ENCODE results near the gene PLEKHM3. TPM values are rescaled to one million over a fixed set of nuclear protein-coding genes. Genes with fewer than 3 reads are reported as not detected.
A peak's percentile ranks its signal among the peaks of the same experiment; 100 is the strongest.

Gene PLEKHM3
- total and polyA plus RNA-seq, 2 of the 4 experiments (the other 2 are of a cell fraction) = 2.4 to 11.3 TPM

DNA sequence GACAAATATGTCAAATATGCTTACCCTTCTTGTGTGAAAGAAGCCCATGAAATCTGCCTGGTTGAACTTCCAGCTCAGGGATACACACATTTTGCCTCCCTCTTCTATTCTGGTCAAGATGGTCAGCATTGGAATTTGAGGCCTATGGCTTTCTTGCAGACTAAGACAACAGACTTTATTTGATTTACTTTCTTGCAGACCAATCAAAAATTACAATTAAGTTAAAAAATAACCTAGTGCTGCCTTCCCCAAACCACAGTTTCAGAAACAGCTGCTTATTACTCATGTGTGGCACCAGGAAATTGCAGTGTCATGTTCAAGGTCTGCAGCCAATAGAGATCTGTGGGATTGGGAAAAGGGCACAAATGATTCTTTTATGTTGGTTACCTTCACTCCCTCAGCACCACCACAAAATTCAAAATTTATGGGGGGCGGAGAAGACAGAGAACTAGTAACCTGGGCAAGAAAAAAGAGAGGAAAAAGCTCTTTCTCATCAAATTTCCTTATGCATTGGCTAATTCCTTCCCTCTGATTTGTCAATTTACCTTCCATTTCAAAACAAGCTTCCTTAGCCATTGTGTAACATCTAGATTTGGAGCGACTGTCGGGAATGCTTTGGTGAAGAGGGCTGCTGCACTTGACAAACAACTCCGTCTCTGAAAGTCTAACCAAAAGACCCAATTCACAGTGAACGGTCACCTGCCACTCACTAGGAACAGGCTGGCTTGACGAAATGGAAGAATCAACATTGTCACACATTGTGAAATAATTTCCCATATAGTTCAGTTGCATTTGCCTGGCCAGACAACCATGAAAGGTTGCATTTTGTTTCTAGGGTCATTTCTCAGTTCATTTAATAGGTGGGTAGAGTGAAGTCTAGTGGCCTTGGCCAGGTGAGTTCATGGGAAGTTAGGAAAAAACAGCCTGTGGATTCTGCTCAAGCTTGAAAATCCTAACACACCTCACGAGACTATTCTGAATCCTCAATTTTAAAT is 155.2 kb downstream of the PLEKHM3 start:
- POLR2A ChIA-PET (ENCODE audit: unreplicated experiment) = no interaction called here
- Histone ChIP-seq H3K9me3 (ENCODE audit: control insufficient read depth, insufficient read depth, low read length) (no peaks in the 10 kb centered on the region), H3K18ac (ENCODE audit: low read depth, low read length) (no peak overlapping the region), H2AK5ac (ENCODE audit: low read depth, low read length) (no peak overlapping the region), H3K4me1 (ENCODE audit: control insufficient read depth, insufficient read depth, low read length) (peaks cover 4% of the 10 kb centered on the region; the same call in 1 of the 2 replicates), H3K27ac (ENCODE audit: insufficient read depth, low read length) (no peak overlapping the region), H3K9ac (ENCODE audit: low read depth, low read length) (no peak overlapping the region), H2BK120ac (ENCODE audit: low read depth, low read length) (peak overlapping the region; percentile 30; the same call in 1 of the 2 replicates), H3K79me1 (ENCODE audit: low read depth in 1 of 2, low read length in 2 of 2) (no peaks in the 10 kb centered on the region), H2BK20ac (ENCODE audit: low read depth, low read length) (no peak overlapping the region), H3K23ac (ENCODE audit: low read depth, low read length) (no peak overlapping the region), H3K4ac (ENCODE audit: low read depth, low read length) (no peak overlapping the region), H3K9me1 (ENCODE audit: insufficient read depth, low read length) (peaks cover 4% of the 10 kb centered on the region; the same call in 1 of the 2 replicates), H3K4me3 (ENCODE audit: insufficient read depth, low read depth, low read length) (no peak overlapping the region), H2AFZ (replicated peaks; ENCODE audit: low read length, poor library complexity) (no peak overlapping the region), H2BK15ac (ENCODE audit: low read depth, low read length) (no peak overlapping the region), H4K20me1 (ENCODE audit: insufficient read depth, low read length) (no peaks in the 10 kb centered on the region), H3K36me3 (ENCODE audit: control insufficient read depth, insufficient read depth, low read length) (no peaks in the 10 kb centered on the region), H3K4me2 (ENCODE audit: low read depth, low read length) (no peak overlapping the region; the same call in 1 of the 2 replicates), H3K27me3 (ENCODE audit: control insufficient read depth, insufficient read depth, low read length) (no peaks in the 10 kb centered on the region), H2BK5ac (ENCODE audit: low read depth, low read length, poor library complexity, severe bottlenecking) (no peak overlapping the region), H4K91ac (ENCODE audit: insufficient read depth, low read depth, low read length) (0 out of 2 replicates have a peak overlapping the region, but pooled peaks have one; percentile 6), H3K56ac (ENCODE audit: extremely low read depth, insufficient read depth, low read length) (no peak overlapping the region), H3K14ac (replicated peaks; ENCODE audit: low read depth, low read length) (0 out of 2 replicates have a peak overlapping the region, but pooled peaks have one; percentile 21), H4K5ac (ENCODE audit: low read depth, low read length) (no peak overlapping the region), H2AK9ac (replicated peaks; ENCODE audit: low read depth, low read length, poor library complexity) (no peak overlapping the region), H4K8ac (ENCODE audit: low read depth in 2 of 2, low read length in 2 of 2) (no peak overlapping the region)
- intact Hi-C loops (cut with micrococcal nuclease) (no loop called here), dilution Hi-C loops (cut with HindIII; ENCODE audit: low sequenced_read_pairs, unreplicated experiment) (no loop called here), in situ Hi-C loops (cut with MboI; ENCODE audit: low sequenced_read_pairs) (no loop called here)
- DNase-seq (peak; percentile 83), ATAC-seq (ENCODE audit: low read depth) (peak; percentile 85)
- no TSS peak for BruUV-seq (replicated peaks)
- WGBS, 2 experiments (ENCODE audit: extremely low coverage in 2 of 2, insufficient read length in 1 of 2) = 100% methylated on average over 1 of the region's 7 CpGs; no CpG with 5 or more reads in 1 of the 2 experiments
- CTCF ChIA-PET = interaction anchor here (1.2 to 1.3 kb wide), 2 partner anchors 10 to 170 kb away, joined by 3 read pairs; no protein-coding TSS in a partner anchor
- TF ChIP-seq CEBPB (IDR thresholded peaks at IDR 0.05; ENCODE audit: low read depth, low read length) = no peak; the same call in 1 of the 2 replicates
- TF ChIP-seq NFE2L2 (IDR thresholded peaks at IDR 0.05; ENCODE audit: low read depth, low read length) = peak; percentile 89
- TF ChIP-seq CTCF (conservative IDR thresholded peaks at IDR 0.05; ENCODE audit: low read depth, low read length) = no peak
- TF ChIP-seq MAFK (IDR thresholded peaks at IDR 0.05; ENCODE audit: low read depth, low read length) = peak; percentile 55

Measured in IMR-90 (cell line).